PC-3 (cell line): Measurements from ENCODE around the gene DNTT. TPM values are rescaled to one million over a fixed set of nuclear protein-coding genes. Genes with fewer than 3 reads are reported as not detected.

ENCODE experiments used
- ATAC-seq: fragments of 200-7000 bp; cut with Tn5 transposase; 2 replicates; pipeline ENCODE4 v1.9.1; 2020; ENCODE audit warnings: mild to moderate bottlenecking, moderate library complexity
- BruUV-seq: library from RNA; stranded (reverse); fragments of 400-500 nt; replicated peaks from 2 replicates; lab custom pipeline; 2021; lab: Mats Ljungman, UMichigan
- CTCF ChIA-PET: fragments of 300-600 bp; sonication (Branson Sonifier 250); formaldehyde crosslinking; loops from one replicate; lab custom pipeline; 2022; ENCODE audit warnings: antibody characterized with exemption; lab: Charles Lee
- POLR2A ChIA-PET: fragments of 300-600 bp; sonication (Branson Sonifier 250); formaldehyde crosslinking; loops from one replicate; lab custom pipeline; 2022; ENCODE audit warnings: antibody characterized with exemption; ENCODE audit not compliant: unreplicated experiment; lab: Charles Lee
- DNase-seq: peaks from one replicate; pipeline ENCODE4 v3.0.0-alpha.2; 2015
- H2AFZ ChIP-seq: fragments of 300-600 bp; sonication (generic); 2 replicates; pipeline ENCODE4 v1.6.0; 2016; ENCODE audit warnings: antibody characterized with exemption, low read length
- H3F3A ChIP-seq: fragments of 300-600 bp; sonication (generic); one replicate; pipeline ENCODE4 v1.6.0; 2017; ENCODE audit warnings: antibody characterized with exemption, low read length, control low read depth, mild to moderate bottlenecking; ENCODE audit not compliant: unreplicated experiment
- H3K27ac ChIP-seq: fragments of 300-600 bp; sonication (generic); 2 replicates; pipeline ENCODE4 v1.5.1; 2016; ENCODE audit warnings: mild to moderate bottlenecking, low read length
- H3K27me3 ChIP-seq: fragments of 300-600 bp; sonication (generic); 2 replicates; pipeline ENCODE4 v1.6.1; 2016; ENCODE audit warnings: low read length, mixed read lengths
- H3K36me3 ChIP-seq: fragments of 300-600 bp; sonication (generic); 2 replicates; pipeline ENCODE4 v1.6.1; 2016; ENCODE audit warnings: low read depth, mixed run types, low read length, mixed read lengths
- H3K4me1 ChIP-seq: fragments of 300-600 bp; sonication (generic); 2 replicates; pipeline ENCODE4 v1.5.1; 2016; ENCODE audit warnings: low read length; ENCODE audit not compliant: insufficient read depth
- H3K4me2 ChIP-seq: fragments of 300-600 bp; sonication (generic); 2 replicates; pipeline ENCODE4 v1.6.0; 2016; ENCODE audit warnings: low read length
- H3K4me3 ChIP-seq: fragments of 300-600 bp; sonication (generic); 2 replicates; pipeline ENCODE4 v1.5.1; 2016; ENCODE audit warnings: mild to moderate bottlenecking, low read length, mixed read lengths
- H3K79me2 ChIP-seq: fragments of 300-600 bp; sonication (generic); 2 replicates; pipeline ENCODE4 v1.6.1; 2017; ENCODE audit warnings: low read length, mixed read lengths
- H3K9ac ChIP-seq: fragments of 300-600 bp; sonication (generic); 2 replicates; pipeline ENCODE4 v1.6.0; 2016; ENCODE audit warnings: mild to moderate bottlenecking, low read length
- H3K9me2 ChIP-seq: fragments of 300-600 bp; sonication (generic); replicated peaks from 2 replicates; pipeline ENCODE4 v1.6.1; 2016; ENCODE audit warnings: mixed run types, low read length, mixed read lengths
- H3K9me3 ChIP-seq: fragments of 300-600 bp; sonication (generic); 2 replicates; pipeline ENCODE4 v1.6.1; 2016; ENCODE audit warnings: low read length, mixed read lengths
- H4K20me1 ChIP-seq: fragments of 300-600 bp; sonication (generic); 2 replicates; pipeline ENCODE4 v1.6.1; 2016; ENCODE audit warnings: low read length, mixed read lengths
- EZH2 ChIP-seq: fragments of 300-600 bp; sonication (generic); IDR thresholded peaks from one replicate; pipeline ENCODE4 v1.6.1; 2017; ENCODE audit warnings: antibody characterized with exemption, mild to moderate bottlenecking, low read length; ENCODE audit not compliant: unreplicated experiment
- EZH2phosphoT487 ChIP-seq: fragments of 300-600 bp; sonication (generic); IDR thresholded peaks from 2 replicates; pipeline ENCODE4 v1.6.1; 2018; ENCODE audit warnings: mild to moderate bottlenecking, antibody characterized with exemption, low read length, borderline replicate concordance
- intact Hi-C: fragments of 100-400 bp; cut with micrococcal nuclease; formaldehyde crosslinking; loops from 2 replicates; pipeline ENCODE4 v1.9.0; 2023
- total RNA-seq: library from RNA; depleted of rRNA; stranded (reverse); fragments of >200 nt; gene quantifications from 2 replicates; pipeline ENCODE4 v1.2.3, GENCODE V29; 2014
- TF ChIP-seq, protein P1 (sequence below): fragments of 300-600 bp; sonication (generic); conservative IDR thresholded peaks from 2 replicates; pipeline ENCODE4 v1.5.1; 2017; ENCODE audit warnings: antibody characterized with exemption, low read depth, mild to moderate bottlenecking, low read length

The DNTT gene
- total RNA-seq, 1 experiment from 2014 or later: not detected

DNA sequence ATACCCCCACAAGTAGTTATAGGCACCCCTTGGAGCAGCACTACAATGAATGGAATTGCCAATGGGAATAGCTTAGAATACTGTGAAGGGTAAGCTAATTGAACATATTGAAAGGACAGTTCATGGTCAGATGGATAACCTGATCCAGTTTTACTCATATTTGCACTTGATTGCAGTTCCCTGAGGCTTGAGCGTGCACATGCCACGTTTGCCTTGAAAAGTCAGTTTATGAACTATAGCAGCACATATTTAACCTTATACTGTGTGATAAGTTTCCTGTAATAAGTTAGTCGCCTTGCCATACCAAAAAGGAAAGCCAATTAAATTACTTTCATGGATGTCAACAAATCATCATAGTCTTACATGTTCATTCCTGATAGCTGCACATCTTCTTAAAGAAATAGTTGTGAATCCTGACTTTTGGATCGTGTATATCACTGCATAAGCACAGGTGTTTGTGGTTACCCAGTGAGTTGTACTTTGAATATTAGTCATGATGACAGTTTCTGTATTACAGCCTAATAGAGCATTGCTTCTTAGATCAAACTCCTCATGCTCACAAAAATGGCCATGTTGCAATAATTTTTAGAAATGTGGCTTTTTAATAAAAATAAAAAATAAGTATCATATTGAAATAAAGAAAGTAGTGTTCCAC is 21.6 kb downstream of the DNTT start:
- H3K4me2 ChIP-seq: no peak overlapping the region
- ChIA-PET CTCF (no interaction called here), POLR2A (no interaction called here)
- H3K27ac ChIP-seq: no peak overlapping the region
- no peak overlapping the region for H2AFZ ChIP-seq
- peaks cover 77% of the 10 kb centered on the region for H3K27me3 ChIP-seq
- no peak for DNase-seq
- H3K36me3 ChIP-seq: no peaks in the 10 kb centered on the region
- no TSS peak for BruUV-seq
- intact Hi-C loops: no loop called here
- TF ChIP-seq EZH2 (no peak), EZH2phosphoT487 (no peak)
- TF ChIP-seq, protein P1, sequence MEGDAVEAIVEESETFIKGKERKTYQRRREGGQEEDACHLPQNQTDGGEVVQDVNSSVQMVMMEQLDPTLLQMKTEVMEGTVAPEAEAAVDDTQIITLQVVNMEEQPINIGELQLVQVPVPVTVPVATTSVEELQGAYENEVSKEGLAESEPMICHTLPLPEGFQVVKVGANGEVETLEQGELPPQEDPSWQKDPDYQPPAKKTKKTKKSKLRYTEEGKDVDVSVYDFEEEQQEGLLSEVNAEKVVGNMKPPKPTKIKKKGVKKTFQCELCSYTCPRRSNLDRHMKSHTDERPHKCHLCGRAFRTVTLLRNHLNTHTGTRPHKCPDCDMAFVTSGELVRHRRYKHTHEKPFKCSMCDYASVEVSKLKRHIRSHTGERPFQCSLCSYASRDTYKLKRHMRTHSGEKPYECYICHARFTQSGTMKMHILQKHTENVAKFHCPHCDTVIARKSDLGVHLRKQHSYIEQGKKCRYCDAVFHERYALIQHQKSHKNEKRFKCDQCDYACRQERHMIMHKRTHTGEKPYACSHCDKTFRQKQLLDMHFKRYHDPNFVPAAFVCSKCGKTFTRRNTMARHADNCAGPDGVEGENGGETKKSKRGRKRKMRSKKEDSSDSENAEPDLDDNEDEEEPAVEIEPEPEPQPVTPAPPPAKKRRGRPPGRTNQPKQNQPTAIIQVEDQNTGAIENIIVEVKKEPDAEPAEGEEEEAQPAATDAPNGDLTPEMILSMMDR: no peak
- no peak overlapping the region for H3K4me3 ChIP-seq
- ATAC-seq: no peak
- H3F3A ChIP-seq: no peaks in the 10 kb centered on the region
- no peaks in the 10 kb centered on the region for H4K20me1 ChIP-seq
- H3K9me2 ChIP-seq: no peaks in the 10 kb centered on the region
- no peaks in the 10 kb centered on the region for H3K9me3 ChIP-seq
- H3K79me2 ChIP-seq: no peaks in the 10 kb centered on the region
- H3K4me1 ChIP-seq: no peaks in the 10 kb centered on the region
- H3K9ac ChIP-seq: no peak overlapping the region

DNA sequence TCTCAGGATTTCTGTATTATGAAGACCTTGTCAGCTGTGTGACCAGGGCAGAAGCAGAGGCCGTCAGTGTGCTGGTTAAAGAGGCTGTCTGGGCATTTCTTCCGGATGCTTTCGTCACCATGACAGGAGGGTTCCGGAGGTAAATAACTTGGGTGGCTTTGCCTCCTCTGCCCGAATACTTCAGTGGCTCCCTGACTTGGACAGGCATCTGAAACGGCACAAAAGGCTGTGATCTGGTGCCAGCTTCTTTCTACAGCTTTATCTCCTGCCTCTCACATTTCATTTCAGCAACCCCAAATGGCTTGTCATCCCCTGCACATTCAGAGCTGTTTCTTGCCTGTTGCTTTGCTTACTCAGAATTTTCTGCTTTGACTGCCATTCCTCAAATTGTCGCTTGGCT is 23.2 kb downstream of the DNTT start:
- Histone ChIP-seq H3K4me3 (no peak overlapping the region), H3K36me3 (no peaks in the 10 kb centered on the region), H3K9me2 (no peaks in the 10 kb centered on the region), H3K27me3 (peaks cover 79% of the 10 kb centered on the region), H3K9ac (no peak overlapping the region), H3K27ac (no peak overlapping the region), H2AFZ (no peak overlapping the region), H3K4me1 (no peaks in the 10 kb centered on the region), H3K9me3 (no peaks in the 10 kb centered on the region), H4K20me1 (no peaks in the 10 kb centered on the region), H3K79me2 (no peaks in the 10 kb centered on the region), H3F3A (no peaks in the 10 kb centered on the region), H3K4me2 (no peak overlapping the region)
- ChIA-PET POLR2A (no interaction called here), CTCF (no interaction called here)
- BruUV-seq: no TSS peak
- DNase-seq: no peak
- ATAC-seq: no peak
- TF ChIP-seq, protein P1: no peak
- TF ChIP-seq EZH2 (no peak), EZH2phosphoT487 (no peak)
- intact Hi-C loops: no loop called here

DNA sequence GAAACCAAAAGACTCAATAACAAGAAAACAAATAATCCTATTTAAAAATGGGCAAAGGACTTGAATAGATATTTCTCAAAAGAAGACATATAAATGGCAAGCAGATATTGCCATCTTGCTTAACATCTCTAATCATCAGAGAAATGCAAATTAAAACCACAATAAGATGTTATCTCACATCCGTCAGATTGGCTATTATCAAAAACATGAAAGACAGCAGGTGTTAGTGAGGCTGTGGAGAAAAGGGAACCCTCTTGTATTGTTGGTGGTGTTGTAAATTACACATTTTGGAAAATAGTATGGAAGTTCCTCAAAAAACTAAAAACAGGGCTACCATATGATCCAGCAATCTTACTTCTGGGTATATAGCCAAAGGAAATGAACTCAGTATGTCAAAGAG is 28.9 kb downstream of the DNTT start:
- CTCF ChIA-PET: no interaction called here
- TF ChIP-seq EZH2 (no peak), EZH2phosphoT487 (no peak)
- TF ChIP-seq, protein P1: no peak
- ATAC-seq (no peak), DNase-seq (no peak)
- H3K9me3 ChIP-seq: no peaks in the 10 kb centered on the region
- H3F3A ChIP-seq: no peaks in the 10 kb centered on the region
- H3K4me2 ChIP-seq: no peak overlapping the region
- no peak overlapping the region for H3K4me3 ChIP-seq
- no peaks in the 10 kb centered on the region for H4K20me1 ChIP-seq
- BruUV-seq: no TSS peak
- intact Hi-C loops: no loop called here
- H3K9ac ChIP-seq: no peak overlapping the region
- no peak overlapping the region for H2AFZ ChIP-seq
- H3K36me3 ChIP-seq: no peaks in the 10 kb centered on the region
- no peak overlapping the region for H3K27ac ChIP-seq
- no peaks in the 10 kb centered on the region for H3K4me1 ChIP-seq
- POLR2A ChIA-PET: no interaction called here
- no peaks in the 10 kb centered on the region for H3K79me2 ChIP-seq
- no peaks in the 10 kb centered on the region for H3K9me2 ChIP-seq
- peaks cover 48% of the 10 kb centered on the region for H3K27me3 ChIP-seq
